Measurements from ENCODE around the gene PHEX. TPM values are rescaled to one million over a fixed set of nuclear protein-coding genes. Genes with fewer than 3 reads are reported as not detected.

Gene PHEX
- total RNA-seq, 1 experiment from 2014 or later: 0.04 TPM

DNA sequence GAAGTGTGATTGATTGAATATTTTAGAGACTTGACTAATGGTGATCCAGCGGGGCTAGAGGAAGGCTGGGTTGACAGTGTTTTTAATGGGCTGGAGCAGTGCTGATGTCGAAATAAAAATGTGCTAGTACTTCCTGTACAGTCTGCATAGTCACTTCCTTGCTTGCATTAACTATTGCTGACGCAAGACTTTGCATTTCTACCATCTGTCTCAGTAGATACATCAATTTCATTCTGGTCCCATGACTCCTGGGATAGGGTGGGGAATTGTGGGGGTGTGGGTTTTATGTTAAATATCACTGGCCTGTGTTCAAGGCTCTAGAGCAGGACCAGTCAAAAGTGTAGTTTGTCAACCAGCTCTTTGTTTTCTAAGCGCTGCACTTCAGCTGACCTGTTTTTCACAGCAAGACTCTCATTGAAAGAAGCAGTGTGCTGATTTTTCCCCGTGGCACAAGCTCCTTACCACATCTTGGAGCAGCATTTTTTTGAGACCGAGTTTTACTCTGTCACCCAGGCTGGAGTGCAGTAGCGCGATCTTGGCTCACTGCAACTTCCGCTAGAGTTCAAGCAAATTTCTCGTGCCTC, 35.2 kb upstream of the PHEX start:
- peaks cover 11% of the 10 kb centered on the region for H3K4me1 Mint-ChIP-seq
- ATAC-seq (no peak), DNase-seq (ENCODE audit: low spot score) (no peak)
- CTCF ChIA-PET: interaction anchor here (1.3 kb wide), 1 partner anchor 12 kb away, joined by 5 read pairs; no protein-coding TSS in a partner anchor
- no peaks in the 10 kb centered on the region for H3K27me3 Mint-ChIP-seq (ENCODE audit: low read depth)
- POLR2A ChIA-PET: no interaction called here
- TF ChIP-seq KAT7 (CRISPR knock-in tag; IDR thresholded peaks at IDR 0.05; ENCODE audit: borderline replicate concordance) (no peak), CREB1 (CRISPR knock-in tag; IDR thresholded peaks at IDR 0.05) (no peak), SMAD4 (CRISPR knock-in tag; IDR thresholded peaks at IDR 0.05) (no peak), NFE2L1 (CRISPR knock-in tag; IDR thresholded peaks at IDR 0.05) (no peak), ZNF671 (CRISPR knock-in tag; IDR thresholded peaks at IDR 0.05) (no peak), ZNF396 (CRISPR knock-in tag; IDR thresholded peaks at IDR 0.05; ENCODE audit: borderline replicate concordance) (no peak)
- TF ChIP-seq, protein P1, sequence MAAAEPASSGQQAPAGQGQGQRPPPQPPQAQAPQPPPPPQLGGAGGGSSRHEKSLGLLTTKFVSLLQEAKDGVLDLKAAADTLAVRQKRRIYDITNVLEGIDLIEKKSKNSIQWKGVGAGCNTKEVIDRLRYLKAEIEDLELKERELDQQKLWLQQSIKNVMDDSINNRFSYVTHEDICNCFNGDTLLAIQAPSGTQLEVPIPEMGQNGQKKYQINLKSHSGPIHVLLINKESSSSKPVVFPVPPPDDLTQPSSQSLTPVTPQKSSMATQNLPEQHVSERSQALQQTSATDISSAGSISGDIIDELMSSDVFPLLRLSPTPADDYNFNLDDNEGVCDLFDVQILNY (CRISPR knock-in tag; IDR thresholded peaks at IDR 0.05): no peak
- no peak overlapping the region for H3K4me3 Mint-ChIP-seq
- no peaks in the 10 kb centered on the region for H3K9me3 Mint-ChIP-seq
- H3K36me3 Mint-ChIP-seq: peaks cover 32% of the 10 kb centered on the region
- H3K27ac Mint-ChIP-seq: peak overlapping the region; percentile 23; the same call in 1 of the 2 replicates

DNA sequence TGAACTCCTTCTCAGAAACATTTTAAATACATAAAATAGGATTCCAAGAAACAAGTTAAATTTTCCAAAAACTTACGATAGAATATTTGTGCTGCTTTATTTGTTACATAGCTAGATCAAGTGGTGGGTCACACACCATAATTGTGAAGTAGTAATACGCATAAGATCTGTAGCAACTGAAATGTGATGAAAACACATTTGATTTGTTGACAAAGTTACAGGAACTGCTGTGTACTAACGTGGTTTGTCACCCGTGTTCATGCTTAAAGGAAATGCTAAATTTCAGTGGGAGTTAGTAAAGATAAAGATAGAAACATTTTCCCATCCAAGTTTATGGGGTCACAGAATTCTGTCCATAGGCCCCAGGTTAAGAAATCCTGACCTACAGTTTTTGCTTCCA, 34.1 kb upstream of the PHEX start:
- Mint-ChIP-seq H3K4me3 (no peak overlapping the region), H3K36me3 (peaks cover 30% of the 10 kb centered on the region), H3K27me3 (ENCODE audit: low read depth) (no peaks in the 10 kb centered on the region), H3K4me1 (peaks cover 12% of the 10 kb centered on the region), H3K27ac (no peak overlapping the region), H3K9me3 (no peaks in the 10 kb centered on the region)
- CTCF ChIA-PET: interaction anchor here (1.3 kb wide), 1 partner anchor 13 kb away, joined by 5 read pairs; no protein-coding TSS in a partner anchor
- POLR2A ChIA-PET: no interaction called here
- no peak for ATAC-seq
- TF ChIP-seq NFATC4 (CRISPR knock-in tag; IDR thresholded peaks at IDR 0.05) (no peak), ETV6 (CRISPR knock-in tag; IDR thresholded peaks at IDR 0.05) (no peak), RORB (CRISPR knock-in tag; IDR thresholded peaks at IDR 0.05) (no peak), OVOL2 (CRISPR knock-in tag; IDR thresholded peaks at IDR 0.05; ENCODE audit: borderline replicate concordance) (no peak)
- TF ChIP-seq, protein P2, sequence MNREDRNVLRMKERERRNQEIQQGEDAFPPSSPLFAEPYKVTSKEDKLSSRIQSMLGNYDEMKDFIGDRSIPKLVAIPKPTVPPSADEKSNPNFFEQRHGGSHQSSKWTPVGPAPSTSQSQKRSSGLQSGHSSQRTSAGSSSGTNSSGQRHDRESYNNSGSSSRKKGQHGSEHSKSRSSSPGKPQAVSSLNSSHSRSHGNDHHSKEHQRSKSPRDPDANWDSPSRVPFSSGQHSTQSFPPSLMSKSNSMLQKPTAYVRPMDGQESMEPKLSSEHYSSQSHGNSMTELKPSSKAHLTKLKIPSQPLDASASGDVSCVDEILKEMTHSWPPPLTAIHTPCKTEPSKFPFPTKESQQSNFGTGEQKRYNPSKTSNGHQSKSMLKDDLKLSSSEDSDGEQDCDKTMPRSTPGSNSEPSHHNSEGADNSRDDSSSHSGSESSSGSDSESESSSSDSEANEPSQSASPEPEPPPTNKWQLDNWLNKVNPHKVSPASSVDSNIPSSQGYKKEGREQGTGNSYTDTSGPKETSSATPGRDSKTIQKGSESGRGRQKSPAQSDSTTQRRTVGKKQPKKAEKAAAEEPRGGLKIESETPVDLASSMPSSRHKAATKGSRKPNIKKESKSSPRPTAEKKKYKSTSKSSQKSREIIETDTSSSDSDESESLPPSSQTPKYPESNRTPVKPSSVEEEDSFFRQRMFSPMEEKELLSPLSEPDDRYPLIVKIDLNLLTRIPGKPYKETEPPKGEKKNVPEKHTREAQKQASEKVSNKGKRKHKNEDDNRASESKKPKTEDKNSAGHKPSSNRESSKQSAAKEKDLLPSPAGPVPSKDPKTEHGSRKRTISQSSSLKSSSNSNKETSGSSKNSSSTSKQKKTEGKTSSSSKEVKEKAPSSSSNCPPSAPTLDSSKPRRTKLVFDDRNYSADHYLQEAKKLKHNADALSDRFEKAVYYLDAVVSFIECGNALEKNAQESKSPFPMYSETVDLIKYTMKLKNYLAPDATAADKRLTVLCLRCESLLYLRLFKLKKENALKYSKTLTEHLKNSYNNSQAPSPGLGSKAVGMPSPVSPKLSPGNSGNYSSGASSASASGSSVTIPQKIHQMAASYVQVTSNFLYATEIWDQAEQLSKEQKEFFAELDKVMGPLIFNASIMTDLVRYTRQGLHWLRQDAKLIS (CRISPR knock-in tag; IDR thresholded peaks at IDR 0.05; ENCODE audit: borderline replicate concordance): no peak
- DNase-seq (ENCODE audit: low spot score): no peak

DNA sequence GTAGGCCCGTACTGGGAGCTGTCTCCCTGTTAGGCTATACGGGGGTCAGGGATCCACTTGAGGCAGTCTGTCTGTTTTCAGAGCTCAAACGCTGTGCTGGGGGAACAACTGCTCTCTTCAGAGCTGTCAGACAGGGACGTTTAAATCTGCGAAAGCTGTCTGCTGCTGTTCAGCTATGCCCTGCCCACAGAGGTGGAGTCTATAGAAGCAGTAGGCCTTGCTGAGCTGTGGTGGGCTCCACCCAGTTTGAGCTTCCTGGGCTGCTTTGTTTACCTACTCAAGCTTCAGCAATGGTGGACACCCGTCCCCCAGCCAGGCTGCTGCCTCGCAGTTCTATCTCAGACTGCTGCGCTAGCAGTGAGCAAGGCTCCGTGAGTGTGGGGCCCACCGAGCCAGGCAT, 27.3 kb upstream of the PHEX start:
- DNase-seq (ENCODE audit: low spot score): no peak
- Mint-ChIP-seq H3K36me3 (peaks cover 30% of the 10 kb centered on the region), H3K9me3 (no peaks in the 10 kb centered on the region), H3K4me1 (peaks cover 13% of the 10 kb centered on the region), H3K27me3 (ENCODE audit: low read depth) (no peaks in the 10 kb centered on the region; the same call in 1 of the 2 replicates), H3K4me3 (no peak overlapping the region), H3K27ac (no peak overlapping the region)
- POLR2A ChIA-PET: no interaction called here
- TF ChIP-seq, protein P3, sequence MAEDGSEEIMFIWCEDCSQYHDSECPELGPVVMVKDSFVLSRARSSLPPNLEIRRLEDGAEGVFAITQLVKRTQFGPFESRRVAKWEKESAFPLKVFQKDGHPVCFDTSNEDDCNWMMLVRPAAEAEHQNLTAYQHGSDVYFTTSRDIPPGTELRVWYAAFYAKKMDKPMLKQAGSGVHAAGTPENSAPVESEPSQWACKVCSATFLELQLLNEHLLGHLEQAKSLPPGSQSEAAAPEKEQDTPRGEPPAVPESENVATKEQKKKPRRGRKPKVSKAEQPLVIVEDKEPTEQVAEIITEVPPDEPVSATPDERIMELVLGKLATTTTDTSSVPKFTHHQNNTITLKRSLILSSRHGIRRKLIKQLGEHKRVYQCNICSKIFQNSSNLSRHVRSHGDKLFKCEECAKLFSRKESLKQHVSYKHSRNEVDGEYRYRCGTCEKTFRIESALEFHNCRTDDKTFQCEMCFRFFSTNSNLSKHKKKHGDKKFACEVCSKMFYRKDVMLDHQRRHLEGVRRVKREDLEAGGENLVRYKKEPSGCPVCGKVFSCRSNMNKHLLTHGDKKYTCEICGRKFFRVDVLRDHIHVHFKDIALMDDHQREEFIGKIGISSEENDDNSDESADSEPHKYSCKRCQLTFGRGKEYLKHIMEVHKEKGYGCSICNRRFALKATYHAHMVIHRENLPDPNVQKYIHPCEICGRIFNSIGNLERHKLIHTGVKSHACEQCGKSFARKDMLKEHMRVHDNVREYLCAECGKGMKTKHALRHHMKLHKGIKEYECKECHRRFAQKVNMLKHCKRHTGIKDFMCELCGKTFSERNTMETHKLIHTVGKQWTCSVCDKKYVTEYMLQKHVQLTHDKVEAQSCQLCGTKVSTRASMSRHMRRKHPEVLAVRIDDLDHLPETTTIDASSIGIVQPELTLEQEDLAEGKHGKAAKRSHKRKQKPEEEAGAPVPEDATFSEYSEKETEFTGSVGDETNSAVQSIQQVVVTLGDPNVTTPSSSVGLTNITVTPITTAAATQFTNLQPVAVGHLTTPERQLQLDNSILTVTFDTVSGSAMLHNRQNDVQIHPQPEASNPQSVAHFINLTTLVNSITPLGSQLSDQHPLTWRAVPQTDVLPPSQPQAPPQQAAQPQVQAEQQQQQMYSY (CRISPR knock-in tag; IDR thresholded peaks at IDR 0.05): no peak
- TF ChIP-seq, protein P4, sequence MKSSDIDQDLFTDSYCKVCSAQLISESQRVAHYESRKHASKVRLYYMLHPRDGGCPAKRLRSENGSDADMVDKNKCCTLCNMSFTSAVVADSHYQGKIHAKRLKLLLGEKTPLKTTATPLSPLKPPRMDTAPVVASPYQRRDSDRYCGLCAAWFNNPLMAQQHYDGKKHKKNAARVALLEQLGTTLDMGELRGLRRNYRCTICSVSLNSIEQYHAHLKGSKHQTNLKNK (CRISPR knock-in tag; IDR thresholded peaks at IDR 0.05): no peak
- TF ChIP-seq OVOL2 (CRISPR knock-in tag; IDR thresholded peaks at IDR 0.05; ENCODE audit: borderline replicate concordance): no peak
- TF ChIP-seq FOXJ3 (CRISPR knock-in tag; IDR thresholded peaks at IDR 0.05; ENCODE audit: borderline replicate concordance): no peak
- TF ChIP-seq GTF2I (CRISPR knock-in tag; conservative IDR thresholded peaks at IDR 0.05): no peak
- TF ChIP-seq, protein P5, sequence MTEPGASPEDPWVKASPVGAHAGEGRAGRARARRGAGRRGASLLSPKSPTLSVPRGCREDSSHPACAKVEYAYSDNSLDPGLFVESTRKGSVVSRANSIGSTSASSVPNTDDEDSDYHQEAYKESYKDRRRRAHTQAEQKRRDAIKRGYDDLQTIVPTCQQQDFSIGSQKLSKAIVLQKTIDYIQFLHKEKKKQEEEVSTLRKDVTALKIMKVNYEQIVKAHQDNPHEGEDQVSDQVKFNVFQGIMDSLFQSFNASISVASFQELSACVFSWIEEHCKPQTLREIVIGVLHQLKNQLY (CRISPR knock-in tag; IDR thresholded peaks at IDR 0.05): no peak
- TF ChIP-seq ZNF263 (CRISPR knock-in tag; IDR thresholded peaks at IDR 0.05; ENCODE audit: low read depth): no peak
- TF ChIP-seq ZNF317 (CRISPR knock-in tag; IDR thresholded peaks at IDR 0.05; ENCODE audit: borderline replicate concordance, low read depth): no peak
- TF ChIP-seq FOXP1 (CRISPR knock-in tag; IDR thresholded peaks at IDR 0.05; ENCODE audit: borderline replicate concordance): no peak
- no peak for TF ChIP-seq FOXK1 (CRISPR knock-in tag; IDR thresholded peaks at IDR 0.05)
- TF ChIP-seq JUN (CRISPR knock-in tag; IDR thresholded peaks at IDR 0.05): no peak
- no peak for TF ChIP-seq KAT7 (CRISPR knock-in tag; IDR thresholded peaks at IDR 0.05; ENCODE audit: borderline replicate concordance)
- no peak for TF ChIP-seq NFATC4 (CRISPR knock-in tag; IDR thresholded peaks at IDR 0.05)
- ATAC-seq: no peak
- CTCF ChIA-PET: no interaction called here
